ENCODE measurements around the gene EEF1AKMT1. TPM values are rescaled to one million over a fixed set of nuclear protein-coding genes. Genes with fewer than 3 reads are reported as not detected.
"Not testable (repeated sequence)": the region's sequence is repeated elsewhere in the genome, so short reads cannot be mapped to it uniquely, and the experiment has no call there.

The EEF1AKMT1 gene
- total RNA-seq, 1 donor from 2014 or later, result 13.6 TPM

DNA sequence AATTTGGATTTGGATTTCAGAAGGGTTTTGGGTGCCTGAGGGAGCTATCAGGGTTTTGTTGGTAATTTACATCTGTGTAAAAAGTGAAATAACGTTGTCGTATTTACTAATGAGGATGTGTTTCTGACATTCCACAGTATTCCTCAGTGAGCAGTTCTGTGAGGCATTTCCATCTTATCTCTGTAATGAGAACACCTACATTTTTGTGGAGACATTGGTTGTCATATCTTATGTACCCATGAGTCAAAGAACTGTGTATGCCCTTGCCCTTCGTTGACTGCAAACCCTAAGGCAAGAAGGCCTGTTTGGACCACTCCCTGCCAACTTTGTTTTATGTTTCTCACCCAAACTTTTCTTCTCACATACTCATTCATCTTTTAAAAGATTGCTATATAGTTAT is 84.5 kb downstream of the EEF1AKMT1 start:
- Histone ChIP-seq H3K27me3 (ENCODE audit: control insufficient read depth in 3 of 3, insufficient read depth in 3 of 3, low read length in 3 of 3) (no peaks in the 10 kb centered on the region), H3K36me3 (ENCODE audit: control insufficient read depth in 3 of 3, insufficient read depth in 3 of 3, low read length in 3 of 3) (peaks cover 0 to 6% (median 4%) of the 10 kb centered on the region in 3 donors), H3K27ac (ENCODE audit: low read depth, low read length) (no peak overlapping the region), H3K9ac (ENCODE audit: low read depth in 1 of 3, low read length in 3 of 3) (no peak overlapping the region), H3K4me3 (ENCODE audit: low read length in 3 of 3) (no peak overlapping the region), H3K4me1 (ENCODE audit: control insufficient read depth in 3 of 3, insufficient read depth in 3 of 3, low read length in 3 of 3) (no peaks in the 10 kb centered on the region), H3K9me3 (ENCODE audit: control insufficient read depth in 3 of 3, low read length in 3 of 3) (no peaks in the 10 kb centered on the region)

DNA sequence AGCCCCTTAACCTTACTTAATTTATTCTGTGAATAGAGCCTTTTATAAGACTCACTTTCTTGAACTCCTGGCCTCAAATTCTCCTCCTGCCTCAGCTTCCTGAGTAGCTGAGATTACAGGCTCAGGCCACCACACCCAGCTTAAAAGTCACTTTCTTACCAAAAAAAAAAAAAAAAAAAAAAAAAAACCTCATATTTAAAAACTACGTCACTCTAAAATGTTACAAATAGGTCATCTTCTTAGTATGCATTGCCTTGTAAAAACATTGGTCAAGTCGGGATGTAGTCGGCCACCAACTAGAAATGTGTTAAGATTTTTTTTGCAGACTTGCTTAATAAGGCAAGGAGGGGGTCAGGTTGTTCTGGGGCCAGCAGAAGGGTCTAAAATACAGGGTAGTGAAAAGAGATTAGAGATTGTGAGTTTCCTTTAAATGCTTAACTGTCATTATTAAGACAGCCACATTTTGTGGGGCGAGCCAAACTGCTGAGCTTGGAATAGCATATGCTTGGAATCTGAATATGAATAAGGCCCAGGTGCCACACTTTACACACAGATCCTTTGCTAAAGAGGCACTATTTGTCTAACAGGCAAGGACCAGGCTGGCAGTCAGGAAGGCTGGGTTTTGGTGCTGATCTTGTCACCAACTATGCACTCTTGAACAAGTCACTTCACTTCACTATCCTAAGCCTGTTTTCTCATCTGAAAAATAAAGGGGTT is 86.7 kb downstream of the EEF1AKMT1 start:
- no peaks in the 10 kb centered on the region for H3K4me1 ChIP-seq (ENCODE audit: control insufficient read depth in 3 of 3, insufficient read depth in 3 of 3, low read length in 3 of 3)
- H3K4me3 ChIP-seq (ENCODE audit: low read length in 3 of 3), result no peak overlapping the region
- H3K36me3 ChIP-seq (ENCODE audit: control insufficient read depth in 3 of 3, insufficient read depth in 3 of 3, low read length in 3 of 3), result peaks cover 0 to 4% (median 2%) of the 10 kb centered on the region in 3 donors
- H3K27me3 ChIP-seq (ENCODE audit: control insufficient read depth in 3 of 3, insufficient read depth in 3 of 3, low read length in 3 of 3), result no peaks in the 10 kb centered on the region
- H3K9me3 ChIP-seq (ENCODE audit: control insufficient read depth in 3 of 3, low read length in 3 of 3), result no peaks in the 10 kb centered on the region
- no peak overlapping the region for H3K9ac ChIP-seq (ENCODE audit: low read depth in 1 of 3, low read length in 3 of 3)
- no peak overlapping the region for H3K27ac ChIP-seq (ENCODE audit: low read depth, low read length)

DNA sequence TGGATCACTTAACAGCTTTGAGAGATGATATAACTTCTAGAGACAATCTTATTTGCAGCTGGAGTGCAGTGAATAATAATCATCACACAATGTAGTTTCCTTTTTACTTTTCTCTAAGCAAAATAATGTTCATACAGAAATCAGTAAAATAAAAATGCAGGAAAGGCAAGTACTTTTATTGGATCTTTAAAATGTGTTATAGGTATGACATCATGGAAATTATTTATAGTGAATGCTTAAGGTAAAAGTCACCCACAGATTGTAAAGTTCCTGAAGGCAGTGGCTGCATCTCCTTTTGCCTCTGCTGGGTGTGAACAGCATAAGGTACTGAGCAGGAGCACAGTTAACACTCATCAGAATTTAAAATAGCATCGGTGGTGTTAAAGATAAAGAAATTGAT is 87.6 kb downstream of the EEF1AKMT1 start:
- H3K4me1 ChIP-seq (ENCODE audit: control insufficient read depth in 3 of 3, insufficient read depth in 3 of 3, low read length in 3 of 3), result no peaks in the 10 kb centered on the region
- no peaks in the 10 kb centered on the region for H3K9me3 ChIP-seq (ENCODE audit: control insufficient read depth in 3 of 3, low read length in 3 of 3)
- H3K27me3 ChIP-seq (ENCODE audit: control insufficient read depth in 3 of 3, insufficient read depth in 3 of 3, low read length in 3 of 3), result no peaks in the 10 kb centered on the region
- no peak overlapping the region for H3K9ac ChIP-seq (ENCODE audit: low read depth in 1 of 3, low read length in 3 of 3)
- H3K36me3 ChIP-seq (ENCODE audit: control insufficient read depth in 3 of 3, insufficient read depth in 3 of 3, low read length in 3 of 3), result peaks cover 0 to 4% (median 0%) of the 10 kb centered on the region in 3 donors
- no peak overlapping the region for H3K27ac ChIP-seq (ENCODE audit: low read depth, low read length)
- H3K4me3 ChIP-seq (ENCODE audit: low read length in 3 of 3), result no peak overlapping the region

DNA sequence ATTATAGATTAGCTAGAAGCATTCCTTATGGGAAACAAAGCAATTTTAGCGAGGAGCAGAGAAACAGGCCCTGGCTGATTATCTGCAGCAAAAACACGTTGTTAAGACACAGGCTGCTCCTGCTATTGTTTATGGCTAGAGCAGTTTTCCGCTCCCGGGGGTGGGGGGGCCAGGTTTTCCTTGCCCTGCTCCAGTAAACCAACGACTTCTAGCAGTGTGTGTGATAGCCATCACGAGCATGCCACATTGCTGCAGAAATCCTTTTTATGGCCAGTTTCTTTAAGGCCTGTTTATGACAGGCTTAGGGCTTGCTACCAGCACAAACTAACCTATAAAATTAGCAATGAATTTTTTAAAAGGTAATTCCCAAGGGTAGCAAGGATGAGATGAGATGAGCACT is 88.7 kb downstream of the EEF1AKMT1 start:
- Histone ChIP-seq H3K9ac (ENCODE audit: low read depth in 1 of 3, low read length in 3 of 3) (no peak overlapping the region), H3K4me1 (ENCODE audit: control insufficient read depth in 3 of 3, insufficient read depth in 3 of 3, low read length in 3 of 3) (no peaks in the 10 kb centered on the region), H3K9me3 (ENCODE audit: control insufficient read depth in 3 of 3, low read length in 3 of 3) (no peaks in the 10 kb centered on the region), H3K27ac (ENCODE audit: low read depth, low read length) (no peak overlapping the region), H3K27me3 (ENCODE audit: control insufficient read depth in 3 of 3, insufficient read depth in 3 of 3, low read length in 3 of 3) (no peaks in the 10 kb centered on the region), H3K36me3 (ENCODE audit: control insufficient read depth in 3 of 3, insufficient read depth in 3 of 3, low read length in 3 of 3) (no peaks in the 10 kb centered on the region), H3K4me3 (ENCODE audit: low read length in 3 of 3) (no peak overlapping the region)

DNA sequence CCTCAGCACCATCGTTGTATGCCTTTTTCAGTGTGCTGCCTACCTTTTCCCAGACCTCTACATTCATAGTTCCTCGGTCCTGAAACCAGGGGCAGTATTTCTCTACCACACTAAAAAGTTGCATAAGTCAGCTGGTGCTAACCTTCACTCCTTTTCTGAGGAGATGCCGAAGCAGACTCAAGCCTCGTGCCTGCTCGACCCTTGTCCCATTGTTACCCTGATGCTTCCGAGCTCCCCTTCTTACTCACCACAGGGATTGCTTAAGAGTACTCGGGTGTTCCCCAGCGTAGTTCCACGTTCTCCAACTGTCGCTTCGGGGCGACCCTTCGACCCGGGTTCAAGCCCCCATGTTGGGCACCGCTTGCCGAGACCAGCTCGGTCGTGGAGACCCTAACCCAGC is 89.2 kb downstream of the EEF1AKMT1 start:
- H3K27ac ChIP-seq (ENCODE audit: low read depth, low read length), result no peak overlapping the region
- H3K9me3 ChIP-seq (ENCODE audit: control insufficient read depth in 3 of 3, low read length in 3 of 3), result no peaks in the 10 kb centered on the region
- no peak overlapping the region for H3K9ac ChIP-seq (ENCODE audit: low read depth in 1 of 3, low read length in 3 of 3)
- no peaks in the 10 kb centered on the region for H3K4me1 ChIP-seq (ENCODE audit: control insufficient read depth in 3 of 3, insufficient read depth in 3 of 3, low read length in 3 of 3)
- no peaks in the 10 kb centered on the region for H3K27me3 ChIP-seq (ENCODE audit: control insufficient read depth in 3 of 3, insufficient read depth in 3 of 3, low read length in 3 of 3)
- H3K36me3 ChIP-seq (ENCODE audit: control insufficient read depth in 3 of 3, insufficient read depth in 3 of 3, low read length in 3 of 3), result no peaks in the 10 kb centered on the region
- no peak overlapping the region for H3K4me3 ChIP-seq (ENCODE audit: low read length in 3 of 3)

DNA sequence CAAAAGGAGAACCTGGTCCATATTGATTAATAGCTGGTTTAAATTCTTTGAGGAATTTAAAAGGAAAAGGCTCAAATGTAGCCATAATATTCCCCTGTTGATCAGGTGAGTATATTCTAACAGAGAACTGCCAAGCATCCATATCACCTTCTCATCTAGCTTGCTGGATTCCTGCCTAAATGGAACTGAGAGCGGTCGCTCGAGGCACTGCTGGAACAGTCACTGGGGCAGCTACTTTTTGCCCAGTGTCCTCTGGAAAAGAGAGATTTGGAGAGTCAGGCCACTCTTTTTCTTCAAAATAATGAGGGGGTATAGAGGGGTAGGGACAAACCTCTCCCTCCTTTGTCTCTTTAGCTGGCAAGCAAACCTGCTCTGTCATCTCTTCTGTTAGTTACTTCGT is 89.7 kb downstream of the EEF1AKMT1 start:
- Histone ChIP-seq H3K9me3 (ENCODE audit: control insufficient read depth in 3 of 3, low read length in 3 of 3) (no peaks in the 10 kb centered on the region), H3K4me3 (ENCODE audit: low read length in 3 of 3) (no peak overlapping the region), H3K4me1 (ENCODE audit: control insufficient read depth in 3 of 3, insufficient read depth in 3 of 3, low read length in 3 of 3) (no peaks in the 10 kb centered on the region), H3K27ac (ENCODE audit: low read depth, low read length) (no peak overlapping the region), H3K36me3 (ENCODE audit: control insufficient read depth in 3 of 3, insufficient read depth in 3 of 3, low read length in 3 of 3) (no peaks in the 10 kb centered on the region), H3K27me3 (ENCODE audit: control insufficient read depth in 3 of 3, insufficient read depth in 3 of 3, low read length in 3 of 3) (no peaks in the 10 kb centered on the region), H3K9ac (ENCODE audit: low read depth in 1 of 3, low read length in 3 of 3) (no peak overlapping the region)

DNA sequence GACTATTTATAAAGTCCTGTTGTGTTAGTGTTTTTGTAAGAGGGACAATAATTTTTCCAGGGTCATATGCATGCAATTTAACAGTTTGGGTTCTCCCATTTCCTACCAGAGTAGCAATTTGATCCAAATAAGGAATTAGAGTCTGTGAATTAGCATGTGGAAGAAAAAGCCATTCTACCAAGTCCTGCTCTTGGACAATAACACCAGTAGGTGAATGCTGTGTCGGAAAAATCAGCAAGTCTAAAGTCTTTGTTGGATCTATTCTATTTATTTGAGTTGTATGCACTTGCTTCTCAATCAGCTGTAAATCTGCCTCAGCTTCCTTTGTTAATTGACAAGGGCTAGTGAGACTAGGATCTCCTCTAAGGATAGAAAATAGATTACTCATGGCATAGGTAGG is 91.7 kb downstream of the EEF1AKMT1 start:
- no peak overlapping the region for H3K9ac ChIP-seq (ENCODE audit: low read depth in 1 of 3, low read length in 3 of 3)
- H3K27ac ChIP-seq (ENCODE audit: low read depth, low read length), result no peak overlapping the region
- H3K4me3 ChIP-seq (ENCODE audit: low read length in 3 of 3), result no peak overlapping the region
- no peaks in the 10 kb centered on the region for H3K27me3 ChIP-seq (ENCODE audit: control insufficient read depth in 3 of 3, insufficient read depth in 3 of 3, low read length in 3 of 3)
- H3K4me1 ChIP-seq (ENCODE audit: control insufficient read depth in 3 of 3, insufficient read depth in 3 of 3, low read length in 3 of 3), result no peaks in the 10 kb centered on the region
- no peaks in the 10 kb centered on the region for H3K36me3 ChIP-seq (ENCODE audit: control insufficient read depth in 3 of 3, insufficient read depth in 3 of 3, low read length in 3 of 3)
- no peaks in the 10 kb centered on the region for H3K9me3 ChIP-seq (ENCODE audit: control insufficient read depth in 3 of 3, low read length in 3 of 3)

DNA sequence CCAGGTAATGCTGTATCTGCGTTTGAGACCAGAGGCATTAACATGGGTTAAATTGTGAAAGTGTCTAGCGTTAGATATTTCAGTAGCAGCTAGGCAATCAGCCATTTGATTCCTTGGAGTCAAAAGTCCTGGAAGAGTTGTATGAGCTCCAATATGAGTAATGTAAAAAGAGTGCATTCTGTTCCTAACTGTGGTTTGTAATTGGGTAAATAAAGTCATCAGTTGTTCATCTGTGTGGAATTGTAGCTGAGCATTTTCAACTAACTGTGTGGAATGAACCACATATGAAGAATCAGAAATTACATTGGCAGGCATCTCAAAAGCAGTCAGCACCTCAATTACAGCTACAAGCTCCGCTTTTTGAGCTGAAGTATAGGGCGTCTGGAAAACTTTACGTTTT is 92.3 kb downstream of the EEF1AKMT1 start:
- H3K27ac ChIP-seq (ENCODE audit: low read depth, low read length); H3K36me3 ChIP-seq (ENCODE audit: control insufficient read depth in 3 of 3, insufficient read depth in 3 of 3, low read length in 3 of 3); H3K4me3 ChIP-seq (ENCODE audit: low read length in 3 of 3); H3K4me1 ChIP-seq (ENCODE audit: control insufficient read depth in 3 of 3, insufficient read depth in 3 of 3, low read length in 3 of 3); H3K9me3 ChIP-seq (ENCODE audit: control insufficient read depth in 3 of 3, low read length in 3 of 3); H3K27me3 ChIP-seq (ENCODE audit: control insufficient read depth in 3 of 3, insufficient read depth in 3 of 3, low read length in 3 of 3); H3K9ac ChIP-seq (ENCODE audit: low read depth in 1 of 3, low read length in 3 of 3): not testable (repeated sequence)

DNA sequence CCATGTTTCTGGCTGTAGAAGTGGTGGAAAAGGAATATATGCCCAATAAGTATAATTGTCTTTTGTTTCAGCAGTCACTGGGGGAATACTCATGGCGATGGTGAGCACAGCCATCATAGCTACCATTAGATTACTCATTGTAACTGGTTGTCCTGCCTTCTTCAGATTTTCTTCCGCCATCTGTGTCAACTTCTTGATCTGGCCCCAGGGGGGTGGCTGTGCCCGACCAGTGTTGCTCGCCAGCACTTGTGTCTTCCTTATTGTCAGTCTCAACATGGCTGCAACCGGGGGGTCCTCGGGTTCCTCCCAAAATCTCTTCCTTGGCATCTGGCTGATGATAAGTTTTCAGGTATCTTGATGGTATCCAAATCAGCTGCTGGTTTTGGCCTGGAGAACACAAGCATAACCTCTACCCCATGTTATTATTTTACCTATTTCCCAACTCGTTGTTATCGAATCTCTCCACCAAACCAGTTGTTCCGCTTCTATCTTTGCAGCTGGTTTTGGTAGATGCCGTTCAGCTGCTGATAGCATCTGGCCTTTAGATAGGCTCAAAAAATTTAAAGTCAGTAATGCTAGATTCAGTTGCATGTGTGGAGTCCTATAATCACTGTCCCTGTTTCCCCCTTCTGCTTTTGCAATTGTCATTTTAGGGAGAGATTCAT is 93.2 kb downstream of the EEF1AKMT1 start:
- Histone ChIP-seq H3K9me3 (ENCODE audit: control insufficient read depth in 3 of 3, low read length in 3 of 3) (no peaks in the 10 kb centered on the region), H3K9ac (ENCODE audit: low read depth in 1 of 3, low read length in 3 of 3) (no peak overlapping the region), H3K27ac (ENCODE audit: low read depth, low read length) (no peak overlapping the region), H3K27me3 (ENCODE audit: control insufficient read depth in 3 of 3, insufficient read depth in 3 of 3, low read length in 3 of 3) (no peaks in the 10 kb centered on the region), H3K4me1 (ENCODE audit: control insufficient read depth in 3 of 3, insufficient read depth in 3 of 3, low read length in 3 of 3) (no peaks in the 10 kb centered on the region), H3K4me3 (ENCODE audit: low read length in 3 of 3) (no peak overlapping the region), H3K36me3 (ENCODE audit: control insufficient read depth in 3 of 3, insufficient read depth in 3 of 3, low read length in 3 of 3) (no peaks in the 10 kb centered on the region)

DNA sequence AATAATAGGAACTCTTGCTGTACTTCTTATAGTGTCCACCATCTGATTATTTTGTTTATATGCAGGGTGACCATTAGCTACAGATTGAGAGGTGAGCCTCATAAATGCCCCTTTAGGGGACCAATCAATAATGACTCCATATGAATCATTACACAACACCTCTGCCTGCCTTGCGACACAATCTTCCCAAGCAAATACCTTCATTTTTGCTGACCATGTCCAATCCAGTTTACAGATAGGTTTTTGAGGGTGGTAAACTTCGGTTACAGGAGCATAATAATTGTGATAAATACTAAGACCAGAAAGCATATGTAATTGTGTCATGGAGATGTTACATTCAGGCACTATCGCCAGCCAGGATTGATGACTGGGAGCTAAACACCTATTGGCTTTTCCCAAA is 93.9 kb downstream of the EEF1AKMT1 start:
- Histone ChIP-seq H3K9me3 (ENCODE audit: control insufficient read depth in 3 of 3, low read length in 3 of 3) (no peaks in the 10 kb centered on the region), H3K4me3 (ENCODE audit: low read length in 3 of 3) (no peak overlapping the region), H3K4me1 (ENCODE audit: control insufficient read depth in 3 of 3, insufficient read depth in 3 of 3, low read length in 3 of 3) (no peaks in the 10 kb centered on the region), H3K27ac (ENCODE audit: low read depth, low read length) (no peak overlapping the region), H3K36me3 (ENCODE audit: control insufficient read depth in 3 of 3, insufficient read depth in 3 of 3, low read length in 3 of 3) (peaks cover 0 to 5% (median 2%) of the 10 kb centered on the region in 3 donors), H3K27me3 (ENCODE audit: control insufficient read depth in 3 of 3, insufficient read depth in 3 of 3, low read length in 3 of 3) (no peaks in the 10 kb centered on the region), H3K9ac (ENCODE audit: low read depth in 1 of 3, low read length in 3 of 3) (no peak overlapping the region)

Measured in skeletal muscle tissue (tissue), 4 donors.